ENCODE data around the gene G3BP2. TPM values are rescaled to one million over a fixed set of nuclear protein-coding genes. Genes with fewer than 3 reads are reported as not detected.

The G3BP2 gene
- total RNA-seq, 1 experiment from 2014 or later = 102 TPM

- no peak for DNase-seq
- ChIA-PET CTCF (no interaction called here), POLR2A (ENCODE audit: unreplicated experiment) (no interaction called here)
- no peak for TF ChIP-seq EZH2 (IDR thresholded peaks at IDR 0.05; ENCODE audit: low read depth)
- TF ChIP-seq, protein P1, sequence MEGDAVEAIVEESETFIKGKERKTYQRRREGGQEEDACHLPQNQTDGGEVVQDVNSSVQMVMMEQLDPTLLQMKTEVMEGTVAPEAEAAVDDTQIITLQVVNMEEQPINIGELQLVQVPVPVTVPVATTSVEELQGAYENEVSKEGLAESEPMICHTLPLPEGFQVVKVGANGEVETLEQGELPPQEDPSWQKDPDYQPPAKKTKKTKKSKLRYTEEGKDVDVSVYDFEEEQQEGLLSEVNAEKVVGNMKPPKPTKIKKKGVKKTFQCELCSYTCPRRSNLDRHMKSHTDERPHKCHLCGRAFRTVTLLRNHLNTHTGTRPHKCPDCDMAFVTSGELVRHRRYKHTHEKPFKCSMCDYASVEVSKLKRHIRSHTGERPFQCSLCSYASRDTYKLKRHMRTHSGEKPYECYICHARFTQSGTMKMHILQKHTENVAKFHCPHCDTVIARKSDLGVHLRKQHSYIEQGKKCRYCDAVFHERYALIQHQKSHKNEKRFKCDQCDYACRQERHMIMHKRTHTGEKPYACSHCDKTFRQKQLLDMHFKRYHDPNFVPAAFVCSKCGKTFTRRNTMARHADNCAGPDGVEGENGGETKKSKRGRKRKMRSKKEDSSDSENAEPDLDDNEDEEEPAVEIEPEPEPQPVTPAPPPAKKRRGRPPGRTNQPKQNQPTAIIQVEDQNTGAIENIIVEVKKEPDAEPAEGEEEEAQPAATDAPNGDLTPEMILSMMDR (conservative IDR thresholded peaks at IDR 0.05) = no peak
- Histone ChIP-seq H3K4me3 (no peak overlapping the region), H3K4me1 (replicated peaks; ENCODE audit: insufficient read depth) (no peaks in the 10 kb centered on the region), H3K9me3 (ENCODE audit: insufficient read depth, low read depth) (no peaks in the 10 kb centered on the region), H3K79me2 (ENCODE audit: low read depth) (no peaks in the 10 kb centered on the region), H2AFZ (no peak overlapping the region), H3K9me2 (ENCODE audit: insufficient read depth) (no peaks in the 10 kb centered on the region), H4K20me1 (ENCODE audit: insufficient read depth) (no peaks in the 10 kb centered on the region), H3K27ac (no peak overlapping the region), H3K36me3 (ENCODE audit: low read depth) (no peaks in the 10 kb centered on the region), H3K27me3 (ENCODE audit: insufficient read depth, low read depth) (no peaks in the 10 kb centered on the region), H3K4me2 (no peak overlapping the region), H3F3A (ENCODE audit: insufficient read depth, low read depth) (no peaks in the 10 kb centered on the region)
- BruUV-seq (replicated peaks) = no TSS peak
- intact Hi-C loops (cut with micrococcal nuclease; ENCODE audit: unreplicated experiment) = no loop called here
Measured at GRCh38 chr4:75623026-75623425, 50.2 kb downstream of the G3BP2 start.

GRCh38 chr4:75621715-75622114 is 51.5 kb downstream of the G3BP2 start:
- no peak overlapping the region for H2AFZ ChIP-seq
- POLR2A ChIA-PET (ENCODE audit: unreplicated experiment) = no interaction called here
- no peaks in the 10 kb centered on the region for H3F3A ChIP-seq (ENCODE audit: insufficient read depth, low read depth)
- no TSS peak for BruUV-seq (replicated peaks)
- H3K4me1 ChIP-seq (replicated peaks; ENCODE audit: insufficient read depth) = no peaks in the 10 kb centered on the region
- intact Hi-C loops (cut with micrococcal nuclease; ENCODE audit: unreplicated experiment) = no loop called here
- DNase-seq = no peak
- H3K9me3 ChIP-seq (ENCODE audit: insufficient read depth, low read depth) = no peaks in the 10 kb centered on the region
- H3K4me2 ChIP-seq = no peak overlapping the region
- no peaks in the 10 kb centered on the region for H3K27me3 ChIP-seq (ENCODE audit: insufficient read depth, low read depth)
- H3K27ac ChIP-seq = no peak overlapping the region
- H4K20me1 ChIP-seq (ENCODE audit: insufficient read depth) = no peaks in the 10 kb centered on the region
- no peaks in the 10 kb centered on the region for H3K9me2 ChIP-seq (ENCODE audit: insufficient read depth)
- no peak overlapping the region for H3K4me3 ChIP-seq
- no peak for TF ChIP-seq EZH2 (IDR thresholded peaks at IDR 0.05; ENCODE audit: low read depth)
- TF ChIP-seq, protein P1 (conservative IDR thresholded peaks at IDR 0.05) = no peak
- H3K36me3 ChIP-seq (ENCODE audit: low read depth) = no peaks in the 10 kb centered on the region
- no peaks in the 10 kb centered on the region for H3K79me2 ChIP-seq (ENCODE audit: low read depth)
- CTCF ChIA-PET = no interaction called here

DNA sequence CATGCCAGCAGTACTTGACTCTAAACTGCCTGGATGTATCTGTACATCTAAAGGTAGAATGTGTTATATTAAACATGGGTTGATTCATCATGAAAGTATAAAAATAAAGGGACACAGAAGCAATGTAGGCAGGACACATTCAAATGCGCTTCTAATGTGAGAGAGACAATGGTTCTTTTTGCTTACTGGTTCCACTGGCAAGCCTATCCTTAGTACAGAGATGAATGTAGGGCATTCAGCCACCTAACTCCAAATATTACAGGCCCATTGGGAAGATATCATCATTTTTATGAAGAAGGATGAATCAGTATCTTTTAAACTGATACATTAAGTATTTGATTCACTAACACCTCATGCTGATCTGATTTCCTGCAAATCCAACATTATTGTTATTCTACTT is 60.9 kb downstream of the G3BP2 start:
- TF ChIP-seq, protein P1 (conservative IDR thresholded peaks at IDR 0.05) = no peak
- no peak for TF ChIP-seq EZH2 (IDR thresholded peaks at IDR 0.05; ENCODE audit: low read depth)

More for the DNA sequence above, 60.9 kb downstream of the G3BP2 start:
- Histone ChIP-seq H3K27me3 (ENCODE audit: insufficient read depth, low read depth) (no peaks in the 10 kb centered on the region), H3K27ac (no peak overlapping the region), H2AFZ (no peak overlapping the region), H3K9me2 (ENCODE audit: insufficient read depth) (no peaks in the 10 kb centered on the region), H3K36me3 (ENCODE audit: low read depth) (no peaks in the 10 kb centered on the region), H3K4me1 (replicated peaks; ENCODE audit: insufficient read depth) (no peaks in the 10 kb centered on the region), H3K4me2 (no peak overlapping the region), H3F3A (ENCODE audit: insufficient read depth, low read depth) (no peaks in the 10 kb centered on the region), H3K9me3 (ENCODE audit: insufficient read depth, low read depth) (no peaks in the 10 kb centered on the region), H3K4me3 (no peak overlapping the region), H3K79me2 (ENCODE audit: low read depth) (no peaks in the 10 kb centered on the region), H4K20me1 (ENCODE audit: insufficient read depth) (no peaks in the 10 kb centered on the region)
- DNase-seq = no peak
- intact Hi-C loops (cut with micrococcal nuclease; ENCODE audit: unreplicated experiment) = no loop called here
- CTCF ChIA-PET = no interaction called here
- POLR2A ChIA-PET (ENCODE audit: unreplicated experiment) = no interaction called here
- no TSS peak for BruUV-seq (replicated peaks)

All from PC-9 (cell line).